ENCODE measurements around the gene NID1. TPM values are rescaled to one million over a fixed set of nuclear protein-coding genes. Genes with fewer than 3 reads are reported as not detected.
"Not testable (repeated sequence)": the region's sequence is repeated elsewhere in the genome, so short reads cannot be mapped to it uniquely, and the experiment has no call there.

NID1 gene
- total RNA-seq, 4 donors from 2014 or later: 70.7 to 252 (median 184) TPM

DNA sequence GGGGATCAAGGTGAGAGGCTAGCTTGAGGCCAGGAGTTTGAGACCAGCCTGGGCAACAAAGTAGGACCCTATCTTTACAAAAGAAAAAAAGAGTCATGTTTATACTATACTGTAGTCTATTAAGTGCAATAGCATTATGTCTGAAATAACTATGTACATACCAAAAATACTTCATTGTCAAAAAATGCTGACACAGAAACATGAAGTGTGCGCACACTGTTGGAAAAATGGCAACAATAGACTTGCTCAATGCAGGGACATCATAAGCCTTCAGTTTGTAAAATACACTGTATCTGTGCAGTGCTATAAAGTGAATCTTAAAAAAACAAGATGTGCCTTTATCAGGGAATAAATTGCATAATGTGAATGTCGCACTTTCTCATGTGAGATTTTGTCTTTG is 14.1 kb upstream of the NID1 start:
- no peaks in the 10 kb centered on the region for H3K36me3 ChIP-seq
- DNase-seq: no peak
- H3K4me3 ChIP-seq: no peak overlapping the region
- TF ChIP-seq POLR2A (IDR thresholded peaks at IDR 0.05): no peak
- TF ChIP-seq, protein P1, sequence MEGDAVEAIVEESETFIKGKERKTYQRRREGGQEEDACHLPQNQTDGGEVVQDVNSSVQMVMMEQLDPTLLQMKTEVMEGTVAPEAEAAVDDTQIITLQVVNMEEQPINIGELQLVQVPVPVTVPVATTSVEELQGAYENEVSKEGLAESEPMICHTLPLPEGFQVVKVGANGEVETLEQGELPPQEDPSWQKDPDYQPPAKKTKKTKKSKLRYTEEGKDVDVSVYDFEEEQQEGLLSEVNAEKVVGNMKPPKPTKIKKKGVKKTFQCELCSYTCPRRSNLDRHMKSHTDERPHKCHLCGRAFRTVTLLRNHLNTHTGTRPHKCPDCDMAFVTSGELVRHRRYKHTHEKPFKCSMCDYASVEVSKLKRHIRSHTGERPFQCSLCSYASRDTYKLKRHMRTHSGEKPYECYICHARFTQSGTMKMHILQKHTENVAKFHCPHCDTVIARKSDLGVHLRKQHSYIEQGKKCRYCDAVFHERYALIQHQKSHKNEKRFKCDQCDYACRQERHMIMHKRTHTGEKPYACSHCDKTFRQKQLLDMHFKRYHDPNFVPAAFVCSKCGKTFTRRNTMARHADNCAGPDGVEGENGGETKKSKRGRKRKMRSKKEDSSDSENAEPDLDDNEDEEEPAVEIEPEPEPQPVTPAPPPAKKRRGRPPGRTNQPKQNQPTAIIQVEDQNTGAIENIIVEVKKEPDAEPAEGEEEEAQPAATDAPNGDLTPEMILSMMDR (IDR thresholded peaks at IDR 0.05): no peak
- H3K4me1 ChIP-seq: no peaks in the 10 kb centered on the region
- H3K27me3 ChIP-seq: no peaks in the 10 kb centered on the region
- H3K9me3 ChIP-seq: no peaks in the 10 kb centered on the region
- intact Hi-C loops (cut with DNase I; ENCODE audit: low total_unique reads): no loop called here
- no peak overlapping the region for H3K27ac ChIP-seq

DNA sequence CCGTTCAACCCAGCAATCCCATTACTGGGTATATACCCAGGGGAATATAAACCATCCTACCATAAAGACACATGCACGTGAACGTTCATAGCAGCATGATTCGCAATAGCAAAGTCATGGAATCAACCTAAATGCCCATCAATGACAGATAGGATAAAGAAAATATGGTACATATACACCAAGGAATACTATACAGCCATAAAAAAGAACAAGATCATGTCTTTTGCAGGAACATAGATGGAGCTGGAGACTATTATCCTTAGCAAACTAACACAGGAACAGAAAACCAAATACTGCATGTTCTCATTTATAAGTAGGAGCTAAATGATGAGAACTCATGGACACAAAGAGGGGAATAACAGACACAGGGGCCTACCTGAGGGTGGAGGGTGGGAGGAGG is 13.2 kb upstream of the NID1 start:
- H3K27ac ChIP-seq; DNase-seq; H3K4me1 ChIP-seq; intact Hi-C loops (cut with DNase I; ENCODE audit: low total_unique reads); H3K27me3 ChIP-seq; H3K36me3 ChIP-seq; H3K4me3 ChIP-seq; H3K9me3 ChIP-seq: not testable (repeated sequence)

GRCh38 chr1:236075848-236076247 is 11.0 kb upstream of the NID1 start:
- Histone ChIP-seq H3K36me3 (no peaks in the 10 kb centered on the region), H3K4me3 (no peak overlapping the region), H3K4me1 (no peaks in the 10 kb centered on the region), H3K27ac (no peak overlapping the region), H3K27me3 (no peaks in the 10 kb centered on the region), H3K9me3 (no peaks in the 10 kb centered on the region)
- no peak for DNase-seq
- TF ChIP-seq POLR2A (IDR thresholded peaks at IDR 0.05): no peak
- intact Hi-C loops (cut with DNase I; ENCODE audit: low total_unique reads): no loop called here

DNA sequence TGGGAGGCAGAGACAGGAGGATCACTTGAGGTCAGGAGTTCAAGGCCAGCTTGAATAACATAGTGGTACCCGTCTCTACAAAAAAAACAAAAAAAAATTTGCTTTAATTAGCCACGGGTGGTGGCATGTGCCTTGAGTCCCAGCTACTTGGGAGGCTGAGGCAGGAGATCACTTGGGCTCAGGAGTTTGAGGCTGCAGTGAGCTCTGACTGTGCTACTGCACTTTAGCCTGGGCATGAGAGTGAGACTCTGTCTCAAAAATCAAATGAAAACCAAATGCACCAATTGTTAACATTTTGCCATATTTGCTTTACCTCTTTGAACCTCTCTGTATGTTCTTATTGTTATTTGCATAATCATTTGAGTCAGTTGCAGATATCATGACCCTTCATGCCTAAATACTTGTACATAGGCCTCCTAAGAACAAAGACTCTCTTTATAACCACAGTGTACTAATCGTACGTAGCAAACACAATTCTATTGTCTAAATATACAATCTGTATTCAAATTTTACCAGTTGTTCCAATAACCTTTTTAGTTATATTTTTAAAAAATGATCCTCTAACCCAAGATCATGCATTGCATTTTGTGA is 8.5 kb upstream of the NID1 start:
- intact Hi-C loops (cut with DNase I; ENCODE audit: low total_unique reads): no loop called here
- Histone ChIP-seq H3K9me3 (peaks cover 0 to 5% of the 10 kb centered on the region in 2 donors), H3K36me3 (no peaks in the 10 kb centered on the region), H3K4me3 (no peak overlapping the region), H3K27ac (no peak overlapping the region), H3K27me3 (no peaks in the 10 kb centered on the region), H3K4me1 (no peaks in the 10 kb centered on the region)
- DNase-seq: no peak
- TF ChIP-seq POLR2A (IDR thresholded peaks at IDR 0.05): no peak
- TF ChIP-seq, protein P1 (IDR thresholded peaks at IDR 0.05): no peak

GRCh38 chr1:236072001-236072400 is 7.1 kb upstream of the NID1 start:
- intact Hi-C loops (cut with DNase I; ENCODE audit: low total_unique reads): no loop called here
- no peak for TF ChIP-seq POLR2A (IDR thresholded peaks at IDR 0.05)
- TF ChIP-seq, protein P1 (IDR thresholded peaks at IDR 0.05): no peak
- H3K36me3 ChIP-seq: no peaks in the 10 kb centered on the region
- no peaks in the 10 kb centered on the region for H3K27me3 ChIP-seq
- H3K27ac ChIP-seq: no peak overlapping the region
- no peak for DNase-seq
- H3K9me3 ChIP-seq: peaks cover 0 to 5% of the 10 kb centered on the region in 2 donors
- H3K4me1 ChIP-seq: no peaks in the 10 kb centered on the region
- H3K4me3 ChIP-seq: no peak overlapping the region

GRCh38 chr1:236070753-236071152 is 5.9 kb upstream of the NID1 start:
- no peaks in the 10 kb centered on the region for H3K4me1 ChIP-seq
- DNase-seq: no peak
- no peak overlapping the region for H3K27ac ChIP-seq
- TF ChIP-seq, protein P1 (IDR thresholded peaks at IDR 0.05): no peak
- TF ChIP-seq POLR2A (IDR thresholded peaks at IDR 0.05): no peak
- no peaks in the 10 kb centered on the region for H3K36me3 ChIP-seq
- intact Hi-C loops (cut with DNase I; ENCODE audit: low total_unique reads): no loop called here
- no peak overlapping the region for H3K4me3 ChIP-seq
- no peaks in the 10 kb centered on the region for H3K27me3 ChIP-seq
- H3K9me3 ChIP-seq: peaks cover 0 to 5% of the 10 kb centered on the region in 2 donors
